Stimulated activated naive B cell treated with anti-CD40 and anti-IgM and Interleukin-4, amounts not matched to agents 10 μg/mL and 1 μg/mL and 100 μg/mL, for 72 hours (primary cell): ENCODE results near the gene PDXK.
"Not testable (repeated sequence)": the region's sequence is repeated elsewhere in the genome, so short reads cannot be mapped to it uniquely, and the experiment has no call there.

Source experiments
- ATAC-seq, 2 donors: fragments of 150-1000 bp; cut with Tn5 transposase; replicated peaks; 2 replicates each; pipeline ENCODE4 v1.10.0; 2021; ENCODE audit warnings: moderate library complexity in 1 of 2
- DNase-seq: peaks from one replicate; pipeline ENCODE4 v3.0.0; 2021
- H3K27ac Mint-ChIP-seq: one replicate; pipeline ENCODE4 v1.8.0; 2022; ENCODE audit warnings: mild to moderate bottlenecking, mixed read lengths
- H3K27me3 Mint-ChIP-seq, 2 donors: one replicate each; pipeline ENCODE4 v1.8.0; 2022; ENCODE audit warnings: mixed read lengths in 2 of 2
- H3K36me3 Mint-ChIP-seq, 2 donors: one replicate each; pipeline ENCODE4 v1.8.0; 2022; ENCODE audit warnings: mixed read lengths in 2 of 2, mild to moderate bottlenecking in 1 of 2
- H3K4me1 Mint-ChIP-seq, 2 donors: one replicate each; pipeline ENCODE4 v1.8.0; 2022; ENCODE audit warnings: mixed read lengths in 2 of 2, mild to moderate bottlenecking in 1 of 2
- H3K4me3 Mint-ChIP-seq, 2 donors: one replicate each; pipeline ENCODE4 v1.8.0; 2022; ENCODE audit warnings: mild to moderate bottlenecking in 2 of 2, mixed read lengths in 2 of 2, moderate library complexity in 1 of 2
- H3K9me3 Mint-ChIP-seq, 2 donors: one replicate each; pipeline ENCODE4 v1.8.0; 2022; ENCODE audit warnings: mixed read lengths in 2 of 2, mild to moderate bottlenecking in 1 of 2

PDXK gene

GRCh38 chr21:43691086-43691795 is 27.7 kb upstream of the PDXK start:
- no peak overlapping the region for H3K27ac Mint-ChIP-seq
- DNase-seq (no peak), ATAC-seq (no peak)
- H3K4me3 Mint-ChIP-seq = no peak overlapping the region
- H3K36me3 Mint-ChIP-seq = peaks cover 58 to 69% of the 10 kb centered on the region in 2 donors
- no peaks in the 10 kb centered on the region for H3K27me3 Mint-ChIP-seq
- no peaks in the 10 kb centered on the region for H3K9me3 Mint-ChIP-seq
- peaks cover 19 to 25% of the 10 kb centered on the region in 2 donors for H3K4me1 Mint-ChIP-seq

GRCh38 chr21:43691801-43692200 is 27.1 kb upstream of the PDXK start:
- H3K4me3 Mint-ChIP-seq = no peak overlapping the region
- H3K27me3 Mint-ChIP-seq = no peaks in the 10 kb centered on the region
- peaks cover 15 to 21% of the 10 kb centered on the region in 2 donors for H3K4me1 Mint-ChIP-seq
- no peak for ATAC-seq
- H3K36me3 Mint-ChIP-seq = peaks cover 58 to 69% of the 10 kb centered on the region in 2 donors
- no peak overlapping the region for H3K27ac Mint-ChIP-seq
- H3K9me3 Mint-ChIP-seq = no peaks in the 10 kb centered on the region
- no peak for DNase-seq

GRCh38 chr21:43692949-43693348 is 26.0 kb upstream of the PDXK start:
- no peak overlapping the region for H3K27ac Mint-ChIP-seq
- H3K36me3 Mint-ChIP-seq = peaks cover 47 to 64% of the 10 kb centered on the region in 2 donors
- DNase-seq (no peak), ATAC-seq (no peak)
- no peaks in the 10 kb centered on the region for H3K9me3 Mint-ChIP-seq
- H3K4me1 Mint-ChIP-seq = peaks cover 5 to 9% of the 10 kb centered on the region in 2 donors
- no peak overlapping the region for H3K4me3 Mint-ChIP-seq
- no peaks in the 10 kb centered on the region for H3K27me3 Mint-ChIP-seq

- Mint-ChIP-seq H3K27me3 (no peaks in the 10 kb centered on the region), H3K4me3 (no peak overlapping the region), H3K36me3 (peaks cover 48 to 59% of the 10 kb centered on the region in 2 donors), H3K4me1 (no peaks in the 10 kb centered on the region), H3K9me3 (no peaks in the 10 kb centered on the region), H3K27ac (no peak overlapping the region)
- ATAC-seq (no peak), DNase-seq (no peak)
Observed at GRCh38 chr21:43693981-43694380, 24.9 kb upstream of the PDXK start.

- no peak overlapping the region for H3K4me3 Mint-ChIP-seq
- H3K9me3 Mint-ChIP-seq = no peaks in the 10 kb centered on the region
- no peaks in the 10 kb centered on the region for H3K4me1 Mint-ChIP-seq
- DNase-seq (no peak), ATAC-seq (no peak)
- H3K27ac Mint-ChIP-seq = no peak overlapping the region
- H3K27me3 Mint-ChIP-seq = no peaks in the 10 kb centered on the region
- H3K36me3 Mint-ChIP-seq = peaks cover 48 to 61% of the 10 kb centered on the region in 2 donors
Observed at GRCh38 chr21:43694437-43695079, 24.4 kb upstream of the PDXK start.

- Mint-ChIP-seq H3K4me3 (no peak overlapping the region), H3K27me3 (no peaks in the 10 kb centered on the region), H3K27ac (no peak overlapping the region), H3K9me3 (no peaks in the 10 kb centered on the region), H3K36me3 (peaks cover 36 to 47% of the 10 kb centered on the region in 2 donors), H3K4me1 (no peaks in the 10 kb centered on the region)
- DNase-seq = no peak
- ATAC-seq = no peak
Observed at GRCh38 chr21:43696214-43696613, 22.7 kb upstream of the PDXK start.

GRCh38 chr21:43697758-43698643 is 20.9 kb upstream of the PDXK start:
- Mint-ChIP-seq H3K36me3 (peaks cover 27 to 42% of the 10 kb centered on the region in 2 donors), H3K27me3 (peaks cover 0 to 4% of the 10 kb centered on the region in 2 donors), H3K27ac (no peak overlapping the region), H3K4me3 (no peak overlapping the region), H3K4me1 (peaks cover 2 to 8% of the 10 kb centered on the region in 2 donors), H3K9me3 (no peaks in the 10 kb centered on the region)
- ATAC-seq (no peak), DNase-seq (no peak)

GRCh38 chr21:43699492-43699777 is 19.5 kb upstream of the PDXK start:
- H3K27ac Mint-ChIP-seq, H3K4me3 Mint-ChIP-seq, H3K9me3 Mint-ChIP-seq, DNase-seq, ATAC-seq: not testable (repeated sequence)
- peaks cover 4 to 12% of the 10 kb centered on the region in 2 donors for H3K27me3 Mint-ChIP-seq
- peaks cover 10 to 17% of the 10 kb centered on the region in 2 donors for H3K4me1 Mint-ChIP-seq
- H3K36me3 Mint-ChIP-seq = peaks cover 19 to 31% of the 10 kb centered on the region in 2 donors

GRCh38 chr21:43699933-43700599 is 18.9 kb upstream of the PDXK start:
- Mint-ChIP-seq H3K4me3 (no peak overlapping the region), H3K27me3 (peaks cover 4 to 12% of the 10 kb centered on the region in 2 donors), H3K27ac (no peak overlapping the region), H3K9me3 (no peaks in the 10 kb centered on the region), H3K4me1 (peaks cover 10 to 17% of the 10 kb centered on the region in 2 donors), H3K36me3 (peaks cover 19 to 28% of the 10 kb centered on the region in 2 donors)
- ATAC-seq (no peak), DNase-seq (no peak)

GRCh38 chr21:43701936-43702784 is 16.8 kb upstream of the PDXK start:
- Mint-ChIP-seq H3K4me3 (peak overlapping the region in 1 of 2 donors; percentile 73), H3K27ac (no peak overlapping the region), H3K36me3 (peaks cover 5 to 10% of the 10 kb centered on the region in 2 donors), H3K9me3 (no peaks in the 10 kb centered on the region), H3K4me1 (peaks cover 10 to 17% of the 10 kb centered on the region in 2 donors), H3K27me3 (peaks cover 4 to 12% of the 10 kb centered on the region in 2 donors)
- no peak for DNase-seq
- no peak for ATAC-seq

- Mint-ChIP-seq H3K27ac (peak overlapping the region; percentile 75), H3K4me1 (peaks cover 10 to 17% of the 10 kb centered on the region in 2 donors), H3K27me3 (peaks cover 4 to 12% of the 10 kb centered on the region in 2 donors), H3K4me3 (peak overlapping the region; percentile 73), H3K9me3 (no peaks in the 10 kb centered on the region), H3K36me3 (peaks cover 5 to 7% of the 10 kb centered on the region in 2 donors)
- DNase-seq (no peak), ATAC-seq (no peak)
Observed at GRCh38 chr21:43702785-43703034, 16.2 kb upstream of the PDXK start.

- Mint-ChIP-seq H3K4me3 (peak overlapping the region; percentile 73), H3K27me3 (peaks cover 4 to 12% of the 10 kb centered on the region in 2 donors), H3K4me1 (peaks cover 10 to 17% of the 10 kb centered on the region in 2 donors), H3K9me3 (no peaks in the 10 kb centered on the region), H3K36me3 (peaks cover 3 to 5% of the 10 kb centered on the region in 2 donors), H3K27ac (peak overlapping the region; percentile 75)
- DNase-seq (no peak), ATAC-seq (peak; percentile 80 to 82)
Observed at GRCh38 chr21:43703035-43703880, 15.7 kb upstream of the PDXK start.

- DNase-seq (no peak), ATAC-seq (no peak)
- H3K9me3 Mint-ChIP-seq = peaks cover 0 to 2% of the 10 kb centered on the region in 2 donors
- no peak overlapping the region for H3K4me3 Mint-ChIP-seq
- peaks cover 0 to 1% of the 10 kb centered on the region in 2 donors for H3K36me3 Mint-ChIP-seq
- no peak overlapping the region for H3K27ac Mint-ChIP-seq
- peaks cover 21 to 34% of the 10 kb centered on the region in 2 donors for H3K27me3 Mint-ChIP-seq
- peaks cover 11 to 14% of the 10 kb centered on the region in 2 donors for H3K4me1 Mint-ChIP-seq
Observed at GRCh38 chr21:43707462-43707861, 11.5 kb upstream of the PDXK start.
